Prostate gland (tissue), 2 donors: ENCODE measurements around the gene AICDA. TPM values are rescaled to one million over a fixed set of nuclear protein-coding genes. Genes with fewer than 3 reads are reported as not detected.
"Not testable (repeated sequence)": the region's sequence is repeated elsewhere in the genome, so short reads cannot be mapped to it uniquely, and the experiment has no call there.

Source experiments
- DNase-seq: peaks from one replicate; pipeline ENCODE4 v3.0.0-alpha.2; 2019; ENCODE audit warnings: low spot score
- H3K27ac ChIP-seq, 2 donors: fragments of 200-600 bp; sonication (generic); 2 replicates each; pipeline ENCODE4 v1.5.1; 2017 to 2019
- H3K27me3 ChIP-seq: fragments of 200-600 bp; sonication (generic); replicated peaks from 2 replicates; pipeline ENCODE4 v1.5.1; 2019; ENCODE audit not compliant: insufficient read depth
- H3K36me3 ChIP-seq, 2 donors: fragments of 200-600 bp; sonication (generic); 1 replicate in 1 of 2; 2 replicates in 1 of 2; pipeline versions ENCODE4 v1.5.1 to v1.8.1; 2017 to 2019
- H3K4me1 ChIP-seq: fragments of 200-600 bp; sonication (generic); replicated peaks from 2 replicates; pipeline ENCODE4 v1.5.1; 2019
- H3K4me3 ChIP-seq, 2 donors: fragments of 200-600 bp; sonication (generic); 2 replicates each; pipeline ENCODE4 v1.5.1; 2017 to 2019
- H3K9me3 ChIP-seq: fragments of 200-600 bp; sonication (generic); 2 replicates; pipeline ENCODE4 v1.5.1; 2017
- POLR2A ChIP-seq: fragments of 450-650 bp; IDR thresholded peaks from one replicate; pipeline ENCODE4 v1.6.1; 2016; ENCODE audit warnings: antibody characterized with exemption, mild to moderate bottlenecking
- POLR2AphosphoS5 ChIP-seq: sonication (generic); formaldehyde crosslinking; IDR thresholded peaks from one replicate; pipeline ENCODE4 v1.6.1; 2017; ENCODE audit warnings: antibody characterized with exemption
- WGBS: methylation state at CpG from one replicate; pipeline ENCODE4 v1.1.5; 2018; 5-methylcytosine and 5-hydroxymethylcytosine counted together
- intact Hi-C: fragments of 100-400 bp; cut with DNase I; formaldehyde crosslinking; loops from one replicate; pipeline ENCODE4 v1.14.2; 2022
- total RNA-seq, 2 donors: library from RNA; depleted of rRNA; stranded (reverse); fragments of >200 nt; gene quantifications; one replicate each; pipeline ENCODE4 v1.1.0, GENCODE V29; 2016
- TF ChIP-seq, protein P1 (sequence below), 4 experiments: fragments of 200-600 bp in 2 of 4; fragments of 450-650 bp in 2 of 4; sonication (generic) in 2 of 4; IDR thresholded peaks; 1 replicate in 3 of 4; 2 replicates in 1 of 4; pipeline ENCODE4 v1.5.1; 2016 to 2019; ENCODE audit warnings: antibody characterized with exemption in 4 of 4, mild to moderate bottlenecking in 2 of 4, moderate library complexity in 2 of 4

Gene AICDA
- total RNA-seq, 2 donors from 2014 or later: 4.3 TPM; not detected in 1

DNA sequence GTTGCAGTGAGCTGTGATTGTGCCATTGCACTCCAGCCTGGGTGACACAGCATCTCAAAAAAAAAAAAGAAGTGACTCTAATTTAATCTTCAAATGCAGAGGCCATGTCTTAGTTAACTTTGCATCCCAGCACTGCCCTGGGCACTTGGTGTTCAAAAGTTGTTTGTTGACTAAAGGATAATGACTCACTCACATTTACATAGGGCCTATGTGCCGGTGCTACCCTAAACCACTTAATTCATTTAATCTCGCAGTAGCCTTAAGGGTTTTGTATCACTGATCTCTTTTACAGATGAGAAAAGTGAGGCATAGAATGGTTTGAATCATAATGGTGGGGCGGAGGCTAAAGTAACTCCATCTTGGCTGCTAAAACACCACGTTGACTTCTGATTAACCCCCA is 26.3 kb upstream of the AICDA start:
- TF ChIP-seq POLR2AphosphoS5 (no peak), POLR2A (no peak)
- intact Hi-C loops: no loop called here
- Histone ChIP-seq H3K4me3 (no peak overlapping the region), H3K9me3 (no peaks in the 10 kb centered on the region), H3K27me3 (no peaks in the 10 kb centered on the region), H3K27ac (no peak overlapping the region), H3K4me1 (no peaks in the 10 kb centered on the region), H3K36me3 (no peaks in the 10 kb centered on the region)
- WGBS: 72% methylated on average over 4 of the region's 4 CpGs
- no peak for DNase-seq

DNA sequence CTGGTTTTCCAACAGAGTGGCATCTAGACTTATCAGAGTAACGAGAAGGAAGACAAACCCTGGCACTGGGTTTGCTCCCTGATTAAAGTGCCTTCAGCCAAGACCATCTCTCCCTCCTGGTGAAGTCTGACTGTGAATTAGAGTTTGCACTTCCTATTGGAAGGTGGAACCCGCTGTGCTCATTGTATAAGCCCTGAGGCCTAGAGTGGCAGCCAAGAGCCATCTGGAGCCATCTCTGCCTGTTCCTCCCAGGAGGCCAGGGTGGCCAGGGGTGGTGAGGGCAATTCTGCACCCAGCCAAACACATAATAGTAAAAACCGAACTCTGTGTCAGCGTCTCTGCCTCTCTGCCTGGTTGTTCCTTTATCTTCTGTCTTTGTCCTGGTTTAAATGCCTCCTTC is 25.0 kb upstream of the AICDA start:
- WGBS: 56% methylated on average over 4 of the region's 4 CpGs
- DNase-seq: no peak
- H3K27me3 ChIP-seq: no peaks in the 10 kb centered on the region
- H3K9me3 ChIP-seq: no peaks in the 10 kb centered on the region
- TF ChIP-seq POLR2A: no peak
- no peak for TF ChIP-seq POLR2AphosphoS5
- TF ChIP-seq, protein P1, sequence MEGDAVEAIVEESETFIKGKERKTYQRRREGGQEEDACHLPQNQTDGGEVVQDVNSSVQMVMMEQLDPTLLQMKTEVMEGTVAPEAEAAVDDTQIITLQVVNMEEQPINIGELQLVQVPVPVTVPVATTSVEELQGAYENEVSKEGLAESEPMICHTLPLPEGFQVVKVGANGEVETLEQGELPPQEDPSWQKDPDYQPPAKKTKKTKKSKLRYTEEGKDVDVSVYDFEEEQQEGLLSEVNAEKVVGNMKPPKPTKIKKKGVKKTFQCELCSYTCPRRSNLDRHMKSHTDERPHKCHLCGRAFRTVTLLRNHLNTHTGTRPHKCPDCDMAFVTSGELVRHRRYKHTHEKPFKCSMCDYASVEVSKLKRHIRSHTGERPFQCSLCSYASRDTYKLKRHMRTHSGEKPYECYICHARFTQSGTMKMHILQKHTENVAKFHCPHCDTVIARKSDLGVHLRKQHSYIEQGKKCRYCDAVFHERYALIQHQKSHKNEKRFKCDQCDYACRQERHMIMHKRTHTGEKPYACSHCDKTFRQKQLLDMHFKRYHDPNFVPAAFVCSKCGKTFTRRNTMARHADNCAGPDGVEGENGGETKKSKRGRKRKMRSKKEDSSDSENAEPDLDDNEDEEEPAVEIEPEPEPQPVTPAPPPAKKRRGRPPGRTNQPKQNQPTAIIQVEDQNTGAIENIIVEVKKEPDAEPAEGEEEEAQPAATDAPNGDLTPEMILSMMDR (IDR thresholded peaks at IDR 0.05): no peak
- no peaks in the 10 kb centered on the region for H3K36me3 ChIP-seq
- no peaks in the 10 kb centered on the region for H3K4me1 ChIP-seq
- intact Hi-C loops: no loop called here
- no peak overlapping the region for H3K27ac ChIP-seq
- H3K4me3 ChIP-seq: no peak overlapping the region

DNA sequence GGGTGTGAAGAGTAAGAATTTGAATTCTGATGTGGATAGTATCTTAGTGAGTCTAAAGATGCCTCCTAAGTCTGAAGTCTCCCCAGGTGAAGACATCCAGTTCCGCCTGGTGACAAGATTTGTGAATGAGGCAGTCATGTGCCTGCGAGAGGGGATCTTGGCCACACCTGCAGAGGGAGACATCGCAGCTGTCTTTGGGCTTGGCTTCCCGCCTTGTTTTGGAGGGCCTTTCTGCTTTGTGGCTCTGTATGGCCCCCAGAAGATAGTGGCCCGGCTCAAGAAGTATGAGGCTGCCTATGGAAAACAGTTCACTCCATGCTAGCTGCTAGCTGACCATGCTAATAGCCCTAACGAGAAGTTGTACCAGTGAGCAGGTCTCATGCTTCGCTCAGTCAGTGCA is 24.6 kb upstream of the AICDA start:
- Histone ChIP-seq H3K4me1 (no peaks in the 10 kb centered on the region), H3K27ac (no peak overlapping the region), H3K27me3 (no peaks in the 10 kb centered on the region), H3K4me3 (no peak overlapping the region), H3K36me3 (no peaks in the 10 kb centered on the region), H3K9me3 (no peaks in the 10 kb centered on the region)
- TF ChIP-seq POLR2AphosphoS5: no peak
- TF ChIP-seq POLR2A: no peak
- TF ChIP-seq, protein P1 (IDR thresholded peaks at IDR 0.05): no peak
- WGBS: 100% methylated on average over 7 of the region's 7 CpGs
- DNase-seq: no peak
- intact Hi-C loops: no loop called here

DNA sequence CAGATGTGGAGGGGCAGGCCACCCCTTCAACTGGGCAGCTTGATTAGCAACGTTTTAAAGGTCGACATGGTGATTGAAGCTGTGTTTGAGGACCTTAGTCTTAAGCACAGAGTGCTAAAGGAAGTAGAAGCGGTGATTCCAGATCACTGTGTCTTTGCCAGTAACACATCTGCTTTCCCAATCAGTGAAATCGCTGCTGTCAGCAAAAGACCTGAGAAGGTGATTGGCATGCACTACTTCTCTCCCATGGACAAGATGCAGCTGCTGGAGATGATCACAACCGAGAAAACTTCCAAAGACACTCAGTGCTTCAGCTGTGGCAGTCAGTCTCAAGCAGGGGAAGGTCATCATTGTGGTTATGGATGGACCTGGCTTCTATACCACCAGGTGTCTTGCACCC is 23.9 kb upstream of the AICDA start:
- no peak for DNase-seq
- WGBS: 63% methylated on average over 5 of the region's 5 CpGs
- Histone ChIP-seq H3K36me3 (no peaks in the 10 kb centered on the region), H3K27me3 (no peaks in the 10 kb centered on the region), H3K4me3 (no peak overlapping the region), H3K27ac (no peak overlapping the region), H3K9me3 (no peaks in the 10 kb centered on the region), H3K4me1 (no peaks in the 10 kb centered on the region)
- TF ChIP-seq POLR2A (no peak), POLR2AphosphoS5 (no peak)
- TF ChIP-seq, protein P1 (IDR thresholded peaks at IDR 0.05): no peak
- intact Hi-C loops: no loop called here

DNA sequence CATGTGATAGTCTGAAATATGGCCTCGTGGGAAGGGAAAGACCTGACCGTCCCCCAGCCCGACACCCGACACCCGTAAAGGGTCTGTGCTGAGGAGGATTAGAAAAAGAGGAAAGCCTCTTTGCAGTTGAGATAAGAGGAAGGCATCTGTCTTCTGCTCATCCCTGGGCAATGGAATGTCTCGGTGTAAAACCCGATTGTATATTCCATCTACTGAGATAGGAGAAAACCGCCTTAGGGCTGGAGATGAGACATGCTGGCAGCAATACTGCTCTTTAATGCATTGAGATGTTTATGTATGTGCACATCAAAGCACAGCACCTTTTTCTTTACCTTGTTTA is 23.3 kb upstream of the AICDA start:
- H3K36me3 ChIP-seq, H3K27me3 ChIP-seq, H3K4me3 ChIP-seq, H3K4me1 ChIP-seq, H3K27ac ChIP-seq, intact Hi-C loops, DNase-seq, H3K9me3 ChIP-seq: not testable (repeated sequence)
- 37% methylated on average over 8 of the region's 8 CpGs for WGBS

DNA sequence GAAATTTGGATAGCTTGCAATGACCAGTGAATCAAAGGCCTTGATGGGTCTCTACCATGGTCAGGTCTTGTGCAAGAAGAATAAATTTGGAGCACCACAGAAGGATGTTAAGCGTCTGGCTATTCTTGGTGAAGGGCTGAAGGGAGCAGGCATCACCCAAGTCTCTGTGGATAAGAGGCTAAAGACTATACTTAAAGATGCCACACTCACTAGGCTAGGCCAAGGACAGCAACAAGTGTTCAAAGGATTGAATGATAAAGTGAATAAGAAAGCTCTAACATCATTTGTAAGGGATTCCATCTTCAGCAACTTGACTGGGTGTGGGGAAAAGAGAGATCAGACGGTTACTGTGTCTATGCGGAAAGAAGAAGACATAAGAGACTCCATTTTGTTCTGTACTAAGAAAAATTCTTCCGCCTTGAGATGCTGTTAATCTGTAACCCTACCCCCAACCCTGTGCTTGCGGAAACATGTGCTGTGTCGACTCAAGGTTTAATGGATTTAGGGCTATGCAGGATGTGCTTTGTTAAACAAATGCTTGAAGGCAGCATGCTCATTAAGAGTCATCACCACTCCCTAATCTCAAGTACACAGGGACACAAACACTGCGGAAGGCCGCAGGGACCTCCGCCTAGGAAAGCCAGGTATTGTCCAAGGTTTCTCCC is 22.8 kb upstream of the AICDA start:
- H3K36me3 ChIP-seq, H3K4me3 ChIP-seq, H3K4me1 ChIP-seq, H3K27me3 ChIP-seq, H3K9me3 ChIP-seq, intact Hi-C loops, H3K27ac ChIP-seq, DNase-seq: not testable (repeated sequence)
- WGBS: 58% methylated on average over 9 of the region's 9 CpGs
